Loucy (cell line): ENCODE data around the gene RBKS.

Experiments used
- EZH2phosphoT487 ChIP-seq: fragments of 200-600 bp; IDR thresholded peaks from 2 replicates; pipeline ENCODE4 v1.6.1; 2018; ENCODE audit warnings: antibody characterized with exemption, mild to moderate bottlenecking, moderate library complexity, borderline replicate concordance
- TF ChIP-seq, protein P1 (sequence below): fragments of 200-600 bp; sonication (generic); conservative IDR thresholded peaks from 2 replicates; pipeline ENCODE4 v1.5.1; 2014; ENCODE audit warnings: mild to moderate bottlenecking, antibody characterized with exemption, low read length

DNA sequence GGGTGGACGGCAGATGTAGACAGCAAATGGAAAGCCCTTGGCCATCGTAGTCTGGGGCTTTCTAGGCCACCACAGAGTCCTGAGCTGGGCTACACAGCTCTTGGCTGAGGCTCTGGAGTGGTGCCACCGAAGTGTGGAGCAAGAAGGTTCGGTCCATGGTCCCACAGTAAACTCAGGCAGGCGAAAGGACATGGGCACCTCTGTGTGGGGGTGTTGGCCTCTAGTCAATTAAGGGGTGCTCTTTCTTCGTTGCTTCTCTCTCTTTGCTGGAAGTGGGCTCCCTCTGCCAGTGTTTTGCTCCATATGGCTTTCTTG is 153.3 kb downstream of the RBKS start:
- TF ChIP-seq, protein P1, sequence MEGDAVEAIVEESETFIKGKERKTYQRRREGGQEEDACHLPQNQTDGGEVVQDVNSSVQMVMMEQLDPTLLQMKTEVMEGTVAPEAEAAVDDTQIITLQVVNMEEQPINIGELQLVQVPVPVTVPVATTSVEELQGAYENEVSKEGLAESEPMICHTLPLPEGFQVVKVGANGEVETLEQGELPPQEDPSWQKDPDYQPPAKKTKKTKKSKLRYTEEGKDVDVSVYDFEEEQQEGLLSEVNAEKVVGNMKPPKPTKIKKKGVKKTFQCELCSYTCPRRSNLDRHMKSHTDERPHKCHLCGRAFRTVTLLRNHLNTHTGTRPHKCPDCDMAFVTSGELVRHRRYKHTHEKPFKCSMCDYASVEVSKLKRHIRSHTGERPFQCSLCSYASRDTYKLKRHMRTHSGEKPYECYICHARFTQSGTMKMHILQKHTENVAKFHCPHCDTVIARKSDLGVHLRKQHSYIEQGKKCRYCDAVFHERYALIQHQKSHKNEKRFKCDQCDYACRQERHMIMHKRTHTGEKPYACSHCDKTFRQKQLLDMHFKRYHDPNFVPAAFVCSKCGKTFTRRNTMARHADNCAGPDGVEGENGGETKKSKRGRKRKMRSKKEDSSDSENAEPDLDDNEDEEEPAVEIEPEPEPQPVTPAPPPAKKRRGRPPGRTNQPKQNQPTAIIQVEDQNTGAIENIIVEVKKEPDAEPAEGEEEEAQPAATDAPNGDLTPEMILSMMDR = no peak
- TF ChIP-seq EZH2phosphoT487 = no peak
